ENCODE results near the gene SMYD3.
"Not testable (repeated sequence)": the region's sequence is repeated elsewhere in the genome, so short reads cannot be mapped to it uniquely, and the experiment has no call there.

The SMYD3 gene

GRCh38 chr1:246324711-246325110 lies 182.4 kb downstream of the SMYD3 start:
- no peak for DNase-seq
- TF ChIP-seq GATA1 (IDR thresholded peaks at IDR 0.05; ENCODE audit: low read depth, low read length) (no peak), POLR2A (IDR thresholded peaks at IDR 0.05; ENCODE audit: low read length) (no peak)

- not testable (repeated sequence) for DNase-seq
These were observed 183.0 kb downstream of the SMYD3 start for GRCh38 chr1:246324033-246324432.

- DNase-seq, result no peak
These were observed 186.8 kb downstream of the SMYD3 start for GRCh38 chr1:246320286-246320685.

GRCh38 chr1:246319083-246319714 lies 187.9 kb downstream of the SMYD3 start:
- no peak for TF ChIP-seq POLR2A (IDR thresholded peaks at IDR 0.05; ENCODE audit: low read length)
- no peak for DNase-seq

More at GRCh38 chr1:246320286-246320685, 186.8 kb downstream of the SMYD3 start:
- TF ChIP-seq GATA1 (IDR thresholded peaks at IDR 0.05; ENCODE audit: low read depth, low read length) (no peak), POLR2A (IDR thresholded peaks at IDR 0.05; ENCODE audit: low read length) (no peak)

DNA sequence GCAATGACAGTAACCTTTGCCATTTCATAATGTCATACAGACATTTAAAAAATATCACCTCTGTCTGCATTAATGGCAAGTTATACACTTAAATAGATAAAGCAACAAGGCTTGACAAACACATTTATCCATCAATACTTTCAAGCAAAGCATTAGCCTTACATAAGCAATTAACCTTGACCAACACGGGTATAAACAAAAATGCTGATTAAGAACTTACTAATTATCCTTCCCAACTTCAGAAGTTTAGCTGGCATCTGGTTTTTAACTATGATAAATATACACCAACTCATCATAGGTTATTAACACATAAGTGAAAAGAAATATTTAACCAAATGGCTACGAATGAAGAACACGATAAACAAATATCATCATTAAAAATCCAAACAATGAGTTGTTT lies 188.5 kb downstream of the SMYD3 start:
- TF ChIP-seq POLR2A (IDR thresholded peaks at IDR 0.05; ENCODE audit: low read length), result no peak
- TF ChIP-seq GATA1 (IDR thresholded peaks at IDR 0.05; ENCODE audit: low read depth, low read length), result no peak
- DNase-seq, result no peak

GRCh38 chr1:246318036-246318359 lies 189.1 kb downstream of the SMYD3 start:
- TF ChIP-seq POLR2A (IDR thresholded peaks at IDR 0.05; ENCODE audit: low read length) (no peak), GATA1 (IDR thresholded peaks at IDR 0.05; ENCODE audit: low read depth, low read length) (no peak)
- no peak for DNase-seq

DNA sequence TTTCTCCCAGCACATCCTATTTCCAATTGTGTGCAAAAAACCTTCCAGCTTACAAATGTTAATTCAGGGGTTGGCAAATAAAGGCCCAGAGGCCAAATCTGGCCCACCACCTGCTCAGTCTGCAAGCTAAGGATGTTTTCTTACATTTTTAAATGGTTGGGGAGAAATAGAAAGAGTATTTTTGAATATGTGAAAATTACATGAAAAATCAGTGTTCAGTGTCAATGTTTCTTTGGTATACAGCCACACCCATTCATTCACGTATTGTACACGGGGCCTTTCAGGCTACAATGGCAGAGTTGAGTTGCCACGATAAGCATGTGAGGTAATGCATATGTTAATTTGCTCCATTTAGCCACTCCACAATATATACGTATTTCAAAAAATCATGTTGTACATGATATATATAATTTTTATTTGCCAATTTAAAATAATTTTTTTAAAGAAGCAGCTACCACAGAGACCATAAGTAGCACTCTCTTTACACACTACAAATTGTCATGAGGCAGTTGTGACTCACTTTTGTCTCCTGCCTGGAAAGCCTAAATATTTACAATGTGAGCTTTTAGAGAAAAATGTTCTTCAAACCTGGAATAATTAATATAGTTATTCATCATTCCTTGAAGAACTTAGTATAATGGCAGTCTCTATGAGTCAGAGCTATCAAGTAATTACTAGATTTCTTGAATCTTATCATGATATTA lies 189.6 kb downstream of the SMYD3 start:
- DNase-seq, result no peak
- TF ChIP-seq POLR2A (IDR thresholded peaks at IDR 0.05; ENCODE audit: low read length) (no peak), GATA1 (IDR thresholded peaks at IDR 0.05; ENCODE audit: low read depth, low read length) (no peak)

GRCh38 chr1:246311461-246311860 lies 195.6 kb downstream of the SMYD3 start:
- no peak for DNase-seq
- no peak for TF ChIP-seq POLR2A (IDR thresholded peaks at IDR 0.05; ENCODE audit: low read length)
- TF ChIP-seq GATA1 (IDR thresholded peaks at IDR 0.05; ENCODE audit: low read depth, low read length), result no peak

DNA sequence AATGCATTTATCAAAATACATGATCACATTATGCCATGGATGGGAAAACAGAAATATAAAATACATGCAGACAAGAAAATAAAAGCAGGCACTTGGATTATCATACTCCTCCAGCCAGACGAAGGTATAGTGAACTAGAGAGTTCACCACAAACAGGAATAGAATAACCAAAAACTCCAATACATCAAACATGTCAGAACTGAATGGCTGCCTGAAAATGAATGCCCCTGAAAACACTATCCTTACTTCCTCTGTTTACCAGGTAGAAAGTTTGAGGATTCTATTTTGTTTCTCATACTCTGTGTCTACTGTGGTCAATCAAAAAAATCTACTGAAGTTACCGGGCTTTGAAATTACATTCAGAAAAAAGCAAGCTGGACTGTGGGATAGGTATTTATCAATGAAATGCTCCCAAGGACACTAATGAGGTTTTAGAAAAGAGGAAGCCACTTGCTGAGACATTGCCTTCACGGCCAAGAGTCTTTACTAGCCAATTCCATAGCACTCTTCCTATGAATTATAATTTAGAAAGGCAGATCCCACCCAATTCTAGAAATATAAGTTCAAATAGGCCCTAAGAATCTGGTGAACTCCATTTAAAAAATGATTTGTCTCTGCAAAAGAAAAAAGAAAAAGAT lies 197.7 kb downstream of the SMYD3 start:
- no peak for TF ChIP-seq POLR2A (IDR thresholded peaks at IDR 0.05; ENCODE audit: low read length)
- no peak for TF ChIP-seq GATA1 (IDR thresholded peaks at IDR 0.05; ENCODE audit: low read depth, low read length)
- DNase-seq, result no peak

- no peak for DNase-seq
- TF ChIP-seq GATA1 (IDR thresholded peaks at IDR 0.05; ENCODE audit: low read depth, low read length) (no peak), POLR2A (IDR thresholded peaks at IDR 0.05; ENCODE audit: low read length) (no peak)
These were observed 198.5 kb downstream of the SMYD3 start for GRCh38 chr1:246308533-246309075.

GRCh38 chr1:246306415-246307037 lies 200.6 kb downstream of the SMYD3 start:
- DNase-seq, result peak; percentile 82 to 86
- TF ChIP-seq GATA1 (IDR thresholded peaks at IDR 0.05; ENCODE audit: low read depth, low read length), result no peak
- TF ChIP-seq POLR2A (IDR thresholded peaks at IDR 0.05; ENCODE audit: low read length), result no peak

- no peak for TF ChIP-seq POLR2A (IDR thresholded peaks at IDR 0.05; ENCODE audit: low read length)
- TF ChIP-seq GATA1 (IDR thresholded peaks at IDR 0.05; ENCODE audit: low read depth, low read length), result no peak
- no peak for DNase-seq
These were observed 202.4 kb downstream of the SMYD3 start for GRCh38 chr1:246304484-246305259.

GRCh38 chr1:246302711-246303317 lies 204.3 kb downstream of the SMYD3 start:
- no peak for DNase-seq
- TF ChIP-seq GATA1 (IDR thresholded peaks at IDR 0.05; ENCODE audit: low read depth, low read length) (no peak), POLR2A (IDR thresholded peaks at IDR 0.05; ENCODE audit: low read length) (no peak)
